Midbrain (tissue), 1 donor: ENCODE results near the gene FAM53B.

Experiments
- DNase-seq: peaks from one replicate; lab custom pipeline; 2025; lab: John Stamatoyannopoulos, UW

The FAM53B gene

GRCh38 chr10:124728071-124728829 lies 15.9 kb downstream of the FAM53B start:
- DNase-seq = no peak

- no peak for DNase-seq
These were observed 16.7 kb downstream of the FAM53B start for GRCh38 chr10:124727361-124727960.

GRCh38 chr10:124725791-124726190 lies 18.4 kb downstream of the FAM53B start:
- no peak for DNase-seq

GRCh38 chr10:124725171-124725631 lies 19.0 kb downstream of the FAM53B start:
- DNase-seq = no peak

GRCh38 chr10:124724279-124725027 lies 19.7 kb downstream of the FAM53B start:
- peak; percentile 93 for DNase-seq

- DNase-seq = no peak
These were observed 20.4 kb downstream of the FAM53B start for GRCh38 chr10:124723826-124724225.

GRCh38 chr10:124722798-124723783 lies 21.1 kb downstream of the FAM53B start:
- DNase-seq = no peak

GRCh38 chr10:124721330-124722045 lies 22.7 kb downstream of the FAM53B start:
- no peak for DNase-seq

GRCh38 chr10:124719213-124719851 lies 24.8 kb downstream of the FAM53B start:
- peak; percentile 92 for DNase-seq

GRCh38 chr10:124717911-124718741 lies 26.1 kb downstream of the FAM53B start:
- DNase-seq = no peak

- no peak for DNase-seq
These were observed 27.0 kb downstream of the FAM53B start for GRCh38 chr10:124717041-124717757.

- DNase-seq = no peak
These were observed 27.8 kb downstream of the FAM53B start for GRCh38 chr10:124716369-124716768.

- DNase-seq = no peak
These were observed 28.7 kb downstream of the FAM53B start for GRCh38 chr10:124715439-124715838.

- no peak for DNase-seq
These were observed 30.4 kb downstream of the FAM53B start for GRCh38 chr10:124713679-124714255.

GRCh38 chr10:124712704-124713407 lies 31.3 kb downstream of the FAM53B start:
- no peak for DNase-seq

- DNase-seq = no peak
These were observed 33.0 kb downstream of the FAM53B start for GRCh38 chr10:124711145-124711544.

GRCh38 chr10:124710266-124710881 lies 33.8 kb downstream of the FAM53B start:
- no peak for DNase-seq
